ENCODE results near the gene SUGCT. TPM values are rescaled to one million over a fixed set of nuclear protein-coding genes. Genes with fewer than 3 reads are reported as not detected.

Gene SUGCT
- total and polyA plus RNA-seq, 8 donors = 2.0 to 4.2 (median 2.9) TPM

- Histone ChIP-seq H3K36me3 (no peaks in the 10 kb centered on the region), H3K9me3 (no peaks in the 10 kb centered on the region), H3K27me3 (no peaks in the 10 kb centered on the region), H3K4me3 (no peak overlapping the region), H3K4me1 (no peaks in the 10 kb centered on the region), H3K27ac (no peak overlapping the region)
- TF ChIP-seq CTCF (IDR thresholded peaks at IDR 0.05) = no peak
- DNase-seq (no peak), ATAC-seq (no peak)
- intact Hi-C loops (cut with DNase I) = no loop called here
Measured at GRCh38 chr7:40786909-40787308, 652.1 kb downstream of the SUGCT start.

DNA sequence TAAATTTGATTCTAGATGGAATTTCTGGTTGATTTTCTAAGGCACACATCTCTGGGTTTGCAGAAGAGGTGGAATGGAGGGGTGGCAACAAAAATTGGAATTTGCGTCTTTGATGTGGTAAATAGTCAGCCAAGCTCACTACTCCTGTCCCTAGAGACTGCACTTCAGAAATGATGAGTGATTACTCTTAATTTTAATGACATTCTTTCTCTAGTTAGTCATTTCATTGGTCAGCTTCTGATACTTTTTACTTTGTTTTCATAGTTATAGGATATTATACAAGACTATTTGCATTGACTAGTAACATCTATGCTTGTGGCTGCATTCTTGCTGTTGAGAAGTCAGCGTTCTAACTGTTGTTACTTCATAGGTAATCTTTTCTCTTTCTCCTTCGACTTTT lies 658.3 kb downstream of the SUGCT start:
- Histone ChIP-seq H3K4me1 (no peaks in the 10 kb centered on the region), H3K4me3 (no peak overlapping the region), H3K36me3 (no peaks in the 10 kb centered on the region), H3K27ac (no peak overlapping the region), H3K9me3 (no peaks in the 10 kb centered on the region), H3K27me3 (no peaks in the 10 kb centered on the region)
- DNase-seq = no peak
- intact Hi-C loops (cut with DNase I) = no loop called here
- ATAC-seq = no peak
- TF ChIP-seq CTCF (IDR thresholded peaks at IDR 0.05) = no peak

GRCh38 chr7:40795607-40796006 lies 660.8 kb downstream of the SUGCT start:
- Histone ChIP-seq H3K4me1 (no peaks in the 10 kb centered on the region), H3K36me3 (no peaks in the 10 kb centered on the region), H3K4me3 (no peak overlapping the region), H3K27ac (no peak overlapping the region), H3K27me3 (no peaks in the 10 kb centered on the region), H3K9me3 (no peaks in the 10 kb centered on the region)
- no peak for DNase-seq
- no peak for ATAC-seq
- TF ChIP-seq CTCF (IDR thresholded peaks at IDR 0.05) = no peak
- intact Hi-C loops (cut with DNase I) = no loop called here

DNA sequence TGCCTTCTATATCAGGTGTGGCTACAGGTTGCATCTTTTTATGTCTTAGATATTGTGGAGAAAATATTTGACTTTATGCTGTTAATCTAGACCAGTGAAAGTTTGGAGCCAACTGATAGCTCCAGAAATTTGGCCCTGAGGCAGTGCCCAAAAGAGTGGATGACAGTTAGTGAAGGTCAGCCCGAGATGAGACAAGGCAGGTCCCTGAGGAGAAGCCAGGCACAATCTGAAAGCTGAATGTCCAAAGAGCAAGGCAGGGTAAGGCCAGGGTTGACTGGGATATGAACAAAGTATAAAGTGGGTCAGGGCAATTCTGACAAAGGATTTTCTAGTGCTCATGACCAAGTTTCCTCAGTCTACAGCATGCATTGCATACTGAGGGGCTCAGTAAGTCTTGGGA lies 661.9 kb downstream of the SUGCT start:
- H3K4me1 ChIP-seq = no peaks in the 10 kb centered on the region
- DNase-seq = no peak
- no peaks in the 10 kb centered on the region for H3K9me3 ChIP-seq
- no peak for ATAC-seq
- H3K27ac ChIP-seq = no peak overlapping the region
- H3K27me3 ChIP-seq = no peaks in the 10 kb centered on the region
- intact Hi-C loops (cut with DNase I) = no loop called here
- no peaks in the 10 kb centered on the region for H3K36me3 ChIP-seq
- no peak for TF ChIP-seq CTCF (IDR thresholded peaks at IDR 0.05)
- H3K4me3 ChIP-seq = no peak overlapping the region

DNA sequence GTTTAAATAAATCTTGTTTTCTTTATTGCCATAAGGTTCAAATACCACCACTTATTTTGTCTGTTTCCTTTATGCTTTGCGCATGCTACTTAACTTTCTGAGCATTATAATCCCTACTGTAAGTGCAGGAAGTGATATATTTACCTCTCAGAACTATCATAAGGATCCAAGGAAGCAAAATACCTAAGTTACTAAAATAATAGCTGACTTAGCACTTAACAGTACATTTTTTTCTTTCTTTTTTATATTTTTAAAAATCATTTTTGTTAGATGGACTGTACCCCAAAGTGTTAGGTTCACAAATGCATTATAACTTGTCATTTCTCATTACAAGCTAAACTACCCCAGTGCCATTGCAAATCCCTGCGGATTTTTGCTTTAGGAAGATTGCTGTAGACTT lies 663.8 kb downstream of the SUGCT start:
- H3K27me3 ChIP-seq = no peaks in the 10 kb centered on the region
- TF ChIP-seq CTCF (IDR thresholded peaks at IDR 0.05) = no peak
- H3K36me3 ChIP-seq = no peaks in the 10 kb centered on the region
- no peaks in the 10 kb centered on the region for H3K9me3 ChIP-seq
- no peak for ATAC-seq
- intact Hi-C loops (cut with DNase I) = no loop called here
- H3K27ac ChIP-seq = no peak overlapping the region
- H3K4me1 ChIP-seq = no peaks in the 10 kb centered on the region
- H3K4me3 ChIP-seq = no peak overlapping the region
- DNase-seq = no peak

Measured in left lung (tissue), 10 donors.